K562 (cell line): ENCODE measurements around the gene TPGS1. TPM values are rescaled to one million over a fixed set of nuclear protein-coding genes. Genes with fewer than 3 reads are reported as not detected.

Experiments
- ATAC-seq: fragments of 200-7000 bp; cut with Tn5 transposase; 3 replicates; pipeline ENCODE4 v1.9.1; 2020; ENCODE audit warnings: moderate library complexity
- BruUV-seq: library from RNA; stranded (reverse); fragments of 400-500 nt; replicated peaks from 2 replicates; lab custom pipeline; 2021; lab: Mats Ljungman, UMichigan
- CTCF ChIA-PET: fragments of 300-600 bp; formaldehyde crosslinking; extraction: SDS; loops from one replicate; lab custom pipeline; 2021; ENCODE audit warnings: low intra/inter-chr PET ratio; lab: Yijun Ruan, JAX
- POLR2A ChIA-PET: fragments of 300-600, 350-650 bp; sonication (Branson Sonifier 250); formaldehyde crosslinking; extraction: SDS; loops from one replicate; lab custom pipeline; 2021; ENCODE audit warnings: antibody characterized with exemption, inconsistent platforms; lab: Yijun Ruan, JAX
- DNase-seq, 4 experiments: peaks; one replicate each; pipeline versions ENCODE4 v3.0.0 to v3.0.0-alpha.2; 2011 to 2018; ENCODE audit warnings: low spot score in 3 of 4, mixed read lengths in 3 of 4; ENCODE audit errors: extremely low read depth in 1 of 4
- FAIRE-seq: peaks from 2 replicates; lab custom pipeline; 2011; peaks lifted over from hg19 to GRCh38; lab: Jason Lieb, UNC
- H2AFZ ChIP-seq: 2 replicates; pipeline ENCODE4 v1.6.0; 2011; ENCODE audit warnings: low read depth, low read length, control low read depth, inconsistent platforms
- H3K27ac ChIP-seq: fragments of 200-600 bp; 3 replicates; pipeline ENCODE4 v1.8.0; 2011; ENCODE audit warnings: low read depth, mild to moderate bottlenecking, control low read depth, inconsistent platforms, low read length, moderate library complexity, mixed read lengths; ENCODE audit errors: extremely low read depth
- H3K27me3 ChIP-seq, 2 experiments: fragments of 300-600 bp in 1 of 2; 2 replicates in 1 of 2; 3 replicates in 1 of 2; pipeline versions ENCODE4 v1.6.0 to v1.8.0; 2011; ENCODE audit warnings: inconsistent platforms in 2 of 2, low read length in 2 of 2, mild to moderate bottlenecking in 1 of 2, mixed read lengths in 1 of 2, moderate library complexity in 1 of 2; ENCODE audit not compliant: control insufficient read depth in 2 of 2, insufficient read depth in 2 of 2
- H3K36me3 ChIP-seq: fragments of 300-600 bp; 3 replicates; pipeline ENCODE4 v1.8.0; 2011; ENCODE audit warnings: mild to moderate bottlenecking, low read length, inconsistent platforms; ENCODE audit not compliant: control insufficient read depth, insufficient read depth
- H3K4me1 ChIP-seq, 2 experiments: fragments of 200-600 bp in 1 of 2; replicated peaks in 1 of 2; 2 replicates in 1 of 2; 3 replicates in 1 of 2; pipeline versions ENCODE4 v1.5.1 to v1.8.0; 2011; ENCODE audit warnings: inconsistent platforms in 2 of 2, low read length in 2 of 2, mild to moderate bottlenecking in 1 of 2, mixed read lengths in 1 of 2, moderate library complexity in 1 of 2; ENCODE audit not compliant: control insufficient read depth in 2 of 2, insufficient read depth in 2 of 2
- H3K4me2 ChIP-seq: 2 replicates; pipeline ENCODE4 v1.6.1; 2011; ENCODE audit warnings: low read length, control low read depth, inconsistent platforms, mixed read lengths; ENCODE audit not compliant: insufficient read depth
- H3K4me3 ChIP-seq: fragments of 200-600 bp; sonication (generic), shearing (Covaris generic); 2 replicates; pipeline ENCODE4 v1.5.1; 2016; ENCODE audit warnings: control low read depth, inconsistent platforms
- H3K79me2 ChIP-seq: fragments of 200-600 bp; 3 replicates; pipeline ENCODE4 v1.8.0; 2011; ENCODE audit warnings: low read length, inconsistent platforms; ENCODE audit not compliant: control insufficient read depth, insufficient read depth
- H3K9ac ChIP-seq, 2 experiments: 2 replicates each; pipeline versions ENCODE4 v1.6.0 to v1.6.1; 2011; ENCODE audit warnings: low read depth in 2 of 2, low read length in 2 of 2, control low read depth in 1 of 2, inconsistent platforms in 1 of 2, mild to moderate bottlenecking in 1 of 2, mixed read lengths in 1 of 2; ENCODE audit not compliant: insufficient read depth in 1 of 2
- H3K9me1 ChIP-seq: one replicate; pipeline ENCODE4 v1.6.0; 2011; ENCODE audit warnings: inconsistent platforms, mild to moderate bottlenecking, low read length, moderate library complexity; ENCODE audit not compliant: control insufficient read depth, insufficient read depth
- H3K9me3 ChIP-seq: replicated peaks from 2 replicates; pipeline ENCODE4 v1.5.1; 2011; ENCODE audit warnings: low read depth, low read length, inconsistent platforms; ENCODE audit not compliant: control insufficient read depth, insufficient read depth
- H4K20me1 ChIP-seq: replicated peaks from 2 replicates; pipeline ENCODE4 v1.6.1; 2011; ENCODE audit warnings: low read length, inconsistent platforms, mixed read lengths; ENCODE audit not compliant: control insufficient read depth, insufficient read depth
- DMBX1 ChIP-seq: fragments of 250-450 bp; sonication (Bioruptor Pico); IDR thresholded peaks from 2 replicates; pipeline ENCODE4 v1.8.0; 2022; ENCODE audit warnings: inconsistent platforms, mild to moderate bottlenecking, moderate library complexity, borderline replicate concordance
- MAFK ChIP-seq: IDR thresholded peaks from 2 replicates; pipeline ENCODE4 v1.6.1; 2011; ENCODE audit warnings: low read length, improper control_type of control experiment
- XRCC5 ChIP-seq: fragments of 200-400 bp; formaldehyde crosslinking; IDR thresholded peaks from 2 replicates; pipeline ENCODE4 v1.6.1; 2017; ENCODE audit warnings: low read depth, mild to moderate bottlenecking, low read length
- ZKSCAN1 ChIP-seq: fragments of 150-350 bp; IDR thresholded peaks from 2 replicates; pipeline ENCODE4 v1.6.1; 2016; ENCODE audit warnings: low read depth, low read length
- ZNF76 ChIP-seq: fragments of 250-450 bp; sonication (Bioruptor Pico); IDR thresholded peaks from 2 replicates; pipeline ENCODE4 v1.4.0; 2020; ENCODE audit warnings: mild to moderate bottlenecking, moderate library complexity, borderline replicate concordance
- WGBS: fragments of 100-300 bp; shearing (Covaris generic); methylation state at CpG from one replicate; pipeline ENCODE4 v1.1.6; 2016; ENCODE audit warnings: low coverage, mixed read lengths; ENCODE audit not compliant: insufficient coverage; ENCODE audit errors: missing lambda C conversion rate; 5-methylcytosine and 5-hydroxymethylcytosine counted together
- in situ Hi-C: fragments of 300-500 bp; cut with MboI; formaldehyde crosslinking; loops from 4 replicates; pipeline ENCODE4 v1.15.0; 2018; ENCODE audit warnings: inconsistent platforms, mixed read lengths
- intact Hi-C: fragments of 100-400 bp; cut with micrococcal nuclease; formaldehyde crosslinking; loops from 2 replicates; pipeline ENCODE4 v1.14.2; 2022
- polyA plus RNA-seq, 8 experiments: library from polyadenylated mRNA; depleted of rRNA in 4 of 8; stranded (reverse) in 5 of 8; unstranded in 3 of 8; fragments of >200 nt; fragmentation: Nextera tagmentation in 2 of 8; fragmentation: Illumina TruSeq in 1 of 8; extraction: Ambion mirVana in 2 of 8; extraction: Trizol in 1 of 8; gene quantifications; 2 replicates each; pipeline versions ENCODE4 v1.2.1 to v1.2.3, GENCODE V29; 2011 to 2014; ENCODE audit warnings: inconsistent platforms in 1 of 8, missing spikeins in 1 of 8
- total RNA-seq, 7 experiments: library from RNA; depleted of rRNA in 6 of 7; stranded (reverse); fragments of >200 nt in 6 of 7; fragmentation: Illumina TruSeq in 2 of 7; extraction: Trizol in 2 of 7; gene quantifications; 2 replicates each; pipeline versions ENCODE4 v1.2.1 to v1.2.3, GENCODE V29; 2011 to 2021; ENCODE audit warnings: low replicate concordance in 1 of 7

Gene TPGS1
- total and polyA plus RNA-seq, 9 of the 15 experiments (the other 6 are each of a cell fraction or from before 2014, with no cell fraction given) = 0.30 to 31.6 (median 1.2) TPM; not detected in 2

DNA sequence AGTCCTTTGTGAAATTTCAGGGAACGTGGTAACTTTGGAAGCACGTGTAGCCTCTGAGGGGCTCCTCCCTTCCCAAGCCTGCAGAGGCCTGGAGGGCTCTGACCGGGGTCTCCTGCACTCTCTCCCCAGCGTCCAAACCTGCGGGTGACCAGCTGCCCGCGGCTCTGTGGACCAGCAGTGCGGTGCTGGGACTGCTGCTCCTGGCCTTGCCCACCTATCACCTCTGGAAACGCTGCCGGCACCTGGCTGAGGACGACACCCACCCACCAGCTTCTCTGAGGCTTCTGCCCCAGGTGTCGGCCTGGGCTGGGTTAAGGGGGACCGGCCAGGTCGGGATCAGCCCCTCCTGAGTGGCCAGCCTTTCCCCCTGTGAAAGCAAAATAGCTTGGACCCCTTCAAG lies 2.7 kb upstream of the TPGS1 start:
- no peak for DNase-seq
- H3K27me3 ChIP-seq = no peaks in the 10 kb centered on the region
- WGBS = 54% methylated on average over 14 of the region's 14 CpGs
- H3K4me2 ChIP-seq = no peak overlapping the region
- H2AFZ ChIP-seq = no peak overlapping the region
- FAIRE-seq = no peak
- CTCF ChIA-PET = no interaction called here
- intact Hi-C loops (no loop called here), in situ Hi-C loops (no loop called here)
- no TSS peak for BruUV-seq
- H3K27ac ChIP-seq = no peak overlapping the region
- no peaks in the 10 kb centered on the region for H4K20me1 ChIP-seq
- peaks cover 3 to 36% of the 10 kb centered on the region in 2 experiments; a peak in 4 of 5 replicates for H3K4me1 ChIP-seq
- POLR2A ChIA-PET = no interaction called here
- H3K9me3 ChIP-seq = no peaks in the 10 kb centered on the region
- no peak for TF ChIP-seq MAFK
- H3K4me3 ChIP-seq = no peak overlapping the region
- ATAC-seq = no peak
- no peak overlapping the region for H3K9ac ChIP-seq
- H3K9me1 ChIP-seq = no peaks in the 10 kb centered on the region
- peaks cover 7% of the 10 kb centered on the region; the same call in 2 of the 3 replicates for H3K36me3 ChIP-seq
- peaks cover 13% of the 10 kb centered on the region; the same call in 2 of the 3 replicates for H3K79me2 ChIP-seq

DNA sequence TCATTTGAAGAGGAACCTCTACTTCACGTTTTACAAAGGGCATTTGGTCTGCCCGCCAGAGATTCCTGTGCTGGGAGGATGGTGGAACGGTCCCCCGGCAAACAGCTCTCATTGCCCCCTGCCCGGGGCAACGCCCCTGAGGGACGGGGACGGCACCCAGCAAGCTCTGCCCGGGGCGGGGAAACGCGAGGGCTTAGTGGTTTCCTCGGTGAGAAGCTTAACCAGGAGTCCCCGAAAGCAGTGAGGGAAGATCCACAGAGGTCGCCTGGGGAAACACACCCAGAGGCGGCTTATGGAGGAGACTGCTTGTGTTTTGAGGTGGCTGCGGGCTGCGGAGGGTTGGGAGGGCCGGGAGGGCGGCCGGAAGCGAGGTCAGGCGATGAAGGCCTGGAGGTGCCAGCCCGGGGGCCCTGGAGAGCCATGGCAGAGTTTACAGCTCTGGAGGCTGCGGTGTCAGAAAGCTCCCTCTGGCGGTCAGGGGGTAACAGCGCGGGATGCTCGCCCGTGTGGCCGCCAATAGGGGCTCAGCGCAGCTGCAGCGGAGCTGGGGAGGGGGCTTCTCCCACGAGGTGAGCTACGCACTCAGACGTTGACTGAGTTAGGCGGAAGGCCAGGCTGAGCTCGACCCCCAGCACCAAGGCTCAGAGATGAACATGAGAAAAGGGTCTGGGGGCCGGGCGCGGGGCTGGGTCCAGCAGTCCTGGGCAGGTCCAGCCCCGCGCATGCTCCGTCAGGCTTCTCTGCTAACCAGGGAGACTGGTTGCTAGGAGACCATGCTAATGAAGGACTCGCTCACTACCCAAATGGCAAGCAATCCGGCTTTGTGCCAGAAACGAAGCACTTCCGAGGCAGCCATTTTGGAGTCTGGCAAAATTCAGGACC lies 652 bp upstream of the TPGS1 start:
- no TSS peak for BruUV-seq
- no peak for TF ChIP-seq ZNF76 (CRISPR knock-in tag)
- no peak for TF ChIP-seq DMBX1 (CRISPR knock-in tag)
- TF ChIP-seq XRCC5 = peak; percentile 45; the same call in 1 of the 2 replicates
- peak; percentile 39; the same call in 1 of the 2 replicates for TF ChIP-seq ZKSCAN1

More for the DNA sequence above, 652 bp upstream of the TPGS1 start:
- CTCF ChIA-PET = interaction anchor here (0.9 kb wide), 1 partner anchor 18 kb away, joined by 3 read pairs; no protein-coding TSS in a partner anchor
- in situ Hi-C loops (no loop called here), intact Hi-C loops (no loop called here)
- ATAC-seq = peak; percentile 90
- H4K20me1 ChIP-seq = no peaks in the 10 kb centered on the region
- peak overlapping the region; percentile 100 for H2AFZ ChIP-seq
- peak; percentile 99 for FAIRE-seq
- H3K9me1 ChIP-seq = no peaks in the 10 kb centered on the region
- peak; percentile 95 to 99 (median 98) for DNase-seq
- H3K27me3 ChIP-seq = no peaks in the 10 kb centered on the region
- peaks cover 13% of the 10 kb centered on the region; the same call in 2 of the 3 replicates for H3K36me3 ChIP-seq
- WGBS = 9% methylated on average over 38 of the region's 48 CpGs
- peak overlapping the region; percentile 99 for H3K27ac ChIP-seq
- peak overlapping the region; percentile 92 to 98 for H3K9ac ChIP-seq
- H3K9me3 ChIP-seq = no peaks in the 10 kb centered on the region
- peak overlapping the region; percentile 95 for H3K4me2 ChIP-seq
- peaks cover 10 to 53% of the 10 kb centered on the region in 2 experiments; a peak in 4 of 5 replicates for H3K4me1 ChIP-seq
- POLR2A ChIA-PET = interaction anchor here (0.6 to 1.0 kb wide), 3 partner anchors 11 to 397 kb away, joined by 4 to 6 read pairs (median 4); no protein-coding TSS in a partner anchor
- peaks cover 13% of the 10 kb centered on the region; the same call in 2 of the 3 replicates for H3K79me2 ChIP-seq
- peak overlapping the region; percentile 100 for H3K4me3 ChIP-seq
